Measurements from ENCODE around the gene TTC7B.

GRCh38 chr14:90517076-90517841 is 299.0 kb downstream of the TTC7B start:
- TF ChIP-seq POLR2AphosphoS5 (IDR thresholded peaks at IDR 0.05; ENCODE audit: low read depth) (no peak), EZH2phosphoT487 (IDR thresholded peaks at IDR 0.05; ENCODE audit: unreplicated experiment) (no peak), ZNF331 (CRISPR knock-in tag; IDR thresholded peaks at IDR 0.05; ENCODE audit: low read depth) (no peak), STAT1 (IDR thresholded peaks at IDR 0.05; ENCODE audit: unreplicated experiment) (no peak), NANOG (IDR thresholded peaks at IDR 0.05; ENCODE audit: borderline replicate concordance) (no peak), CREB1 (CRISPR knock-in tag; IDR thresholded peaks at IDR 0.05; ENCODE audit: low read depth) (no peak), REST (IDR thresholded peaks at IDR 0.05; ENCODE audit: unreplicated experiment) (no peak), EZH2 (IDR thresholded peaks at IDR 0.05; ENCODE audit: low read depth, unreplicated experiment) (no peak), JUNB (IDR thresholded peaks at IDR 0.05; ENCODE audit: unreplicated experiment) (no peak)
- TF ChIP-seq, protein P1, sequence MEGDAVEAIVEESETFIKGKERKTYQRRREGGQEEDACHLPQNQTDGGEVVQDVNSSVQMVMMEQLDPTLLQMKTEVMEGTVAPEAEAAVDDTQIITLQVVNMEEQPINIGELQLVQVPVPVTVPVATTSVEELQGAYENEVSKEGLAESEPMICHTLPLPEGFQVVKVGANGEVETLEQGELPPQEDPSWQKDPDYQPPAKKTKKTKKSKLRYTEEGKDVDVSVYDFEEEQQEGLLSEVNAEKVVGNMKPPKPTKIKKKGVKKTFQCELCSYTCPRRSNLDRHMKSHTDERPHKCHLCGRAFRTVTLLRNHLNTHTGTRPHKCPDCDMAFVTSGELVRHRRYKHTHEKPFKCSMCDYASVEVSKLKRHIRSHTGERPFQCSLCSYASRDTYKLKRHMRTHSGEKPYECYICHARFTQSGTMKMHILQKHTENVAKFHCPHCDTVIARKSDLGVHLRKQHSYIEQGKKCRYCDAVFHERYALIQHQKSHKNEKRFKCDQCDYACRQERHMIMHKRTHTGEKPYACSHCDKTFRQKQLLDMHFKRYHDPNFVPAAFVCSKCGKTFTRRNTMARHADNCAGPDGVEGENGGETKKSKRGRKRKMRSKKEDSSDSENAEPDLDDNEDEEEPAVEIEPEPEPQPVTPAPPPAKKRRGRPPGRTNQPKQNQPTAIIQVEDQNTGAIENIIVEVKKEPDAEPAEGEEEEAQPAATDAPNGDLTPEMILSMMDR (conservative IDR thresholded peaks at IDR 0.05; ENCODE audit: low read depth in 2 of 2) = no peak
- TF ChIP-seq, protein P2, sequence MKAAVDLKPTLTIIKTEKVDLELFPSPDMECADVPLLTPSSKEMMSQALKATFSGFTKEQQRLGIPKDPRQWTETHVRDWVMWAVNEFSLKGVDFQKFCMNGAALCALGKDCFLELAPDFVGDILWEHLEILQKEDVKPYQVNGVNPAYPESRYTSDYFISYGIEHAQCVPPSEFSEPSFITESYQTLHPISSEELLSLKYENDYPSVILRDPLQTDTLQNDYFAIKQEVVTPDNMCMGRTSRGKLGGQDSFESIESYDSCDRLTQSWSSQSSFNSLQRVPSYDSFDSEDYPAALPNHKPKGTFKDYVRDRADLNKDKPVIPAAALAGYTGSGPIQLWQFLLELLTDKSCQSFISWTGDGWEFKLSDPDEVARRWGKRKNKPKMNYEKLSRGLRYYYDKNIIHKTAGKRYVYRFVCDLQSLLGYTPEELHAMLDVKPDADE (IDR thresholded peaks at IDR 0.05) = no peak
- TF ChIP-seq, protein P3, sequence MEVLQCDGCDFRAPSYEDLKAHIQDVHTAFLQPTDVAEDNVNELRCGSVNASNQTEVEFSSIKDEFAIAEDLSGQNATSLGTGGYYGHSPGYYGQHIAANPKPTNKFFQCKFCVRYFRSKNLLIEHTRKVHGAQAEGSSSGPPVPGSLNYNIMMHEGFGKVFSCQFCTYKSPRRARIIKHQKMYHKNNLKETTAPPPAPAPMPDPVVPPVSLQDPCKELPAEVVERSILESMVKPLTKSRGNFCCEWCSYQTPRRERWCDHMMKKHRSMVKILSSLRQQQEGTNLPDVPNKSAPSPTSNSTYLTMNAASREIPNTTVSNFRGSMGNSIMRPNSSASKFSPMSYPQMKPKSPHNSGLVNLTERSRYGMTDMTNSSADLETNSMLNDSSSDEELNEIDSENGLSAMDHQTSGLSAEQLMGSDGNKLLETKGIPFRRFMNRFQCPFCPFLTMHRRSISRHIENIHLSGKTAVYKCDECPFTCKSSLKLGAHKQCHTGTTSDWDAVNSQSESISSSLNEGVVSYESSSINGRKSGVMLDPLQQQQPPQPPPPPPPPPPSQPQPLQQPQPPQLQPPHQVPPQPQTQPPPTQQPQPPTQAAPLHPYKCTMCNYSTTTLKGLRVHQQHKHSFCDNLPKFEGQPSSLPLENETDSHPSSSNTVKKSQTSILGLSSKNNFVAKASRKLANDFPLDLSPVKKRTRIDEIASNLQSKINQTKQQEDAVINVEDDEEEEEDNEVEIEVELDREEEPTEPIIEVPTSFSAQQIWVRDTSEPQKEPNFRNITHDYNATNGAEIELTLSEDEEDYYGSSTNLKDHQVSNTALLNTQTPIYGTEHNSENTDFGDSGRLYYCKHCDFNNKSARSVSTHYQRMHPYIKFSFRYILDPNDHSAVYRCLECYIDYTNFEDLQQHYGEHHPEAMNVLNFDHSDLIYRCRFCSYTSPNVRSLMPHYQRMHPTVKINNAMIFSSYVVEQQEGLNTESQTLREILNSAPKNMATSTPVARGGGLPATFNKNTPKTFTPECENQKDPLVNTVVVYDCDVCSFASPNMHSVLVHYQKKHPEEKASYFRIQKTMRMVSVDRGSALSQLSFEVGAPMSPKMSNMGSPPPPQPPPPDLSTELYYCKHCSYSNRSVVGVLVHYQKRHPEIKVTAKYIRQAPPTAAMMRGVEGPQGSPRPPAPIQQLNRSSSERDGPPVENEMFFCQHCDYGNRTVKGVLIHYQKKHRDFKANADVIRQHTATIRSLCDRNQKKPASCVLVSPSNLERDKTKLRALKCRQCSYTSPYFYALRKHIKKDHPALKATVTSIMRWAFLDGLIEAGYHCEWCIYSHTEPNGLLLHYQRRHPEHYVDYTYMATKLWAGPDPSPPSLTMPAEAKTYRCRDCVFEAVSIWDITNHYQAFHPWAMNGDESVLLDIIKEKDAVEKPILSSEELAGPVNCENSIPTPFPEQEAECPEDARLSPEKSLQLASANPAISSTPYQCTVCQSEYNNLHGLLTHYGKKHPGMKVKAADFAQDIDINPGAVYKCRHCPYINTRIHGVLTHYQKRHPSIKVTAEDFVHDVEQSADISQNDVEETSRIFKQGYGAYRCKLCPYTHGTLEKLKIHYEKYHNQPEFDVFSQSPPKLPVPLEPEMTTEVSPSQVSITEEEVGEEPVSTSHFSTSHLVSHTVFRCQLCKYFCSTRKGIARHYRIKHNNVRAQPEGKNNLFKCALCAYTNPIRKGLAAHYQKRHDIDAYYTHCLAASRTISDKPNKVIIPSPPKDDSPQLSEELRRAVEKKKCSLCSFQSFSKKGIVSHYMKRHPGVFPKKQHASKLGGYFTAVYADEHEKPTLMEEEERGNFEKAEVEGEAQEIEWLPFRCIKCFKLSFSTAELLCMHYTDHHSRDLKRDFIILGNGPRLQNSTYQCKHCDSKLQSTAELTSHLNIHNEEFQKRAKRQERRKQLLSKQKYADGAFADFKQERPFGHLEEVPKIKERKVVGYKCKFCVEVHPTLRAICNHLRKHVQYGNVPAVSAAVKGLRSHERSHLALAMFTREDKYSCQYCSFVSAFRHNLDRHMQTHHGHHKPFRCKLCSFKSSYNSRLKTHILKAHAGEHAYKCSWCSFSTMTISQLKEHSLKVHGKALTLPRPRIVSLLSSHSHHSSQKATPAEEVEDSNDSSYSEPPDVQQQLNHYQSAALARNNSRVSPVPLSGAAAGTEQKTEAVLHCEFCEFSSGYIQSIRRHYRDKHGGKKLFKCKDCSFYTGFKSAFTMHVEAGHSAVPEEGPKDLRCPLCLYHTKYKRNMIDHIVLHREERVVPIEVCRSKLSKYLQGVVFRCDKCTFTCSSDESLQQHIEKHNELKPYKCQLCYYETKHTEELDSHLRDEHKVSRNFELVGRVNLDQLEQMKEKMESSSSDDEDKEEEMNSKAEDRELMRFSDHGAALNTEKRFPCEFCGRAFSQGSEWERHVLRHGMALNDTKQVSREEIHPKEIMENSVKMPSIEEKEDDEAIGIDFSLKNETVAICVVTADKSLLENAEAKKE (CRISPR knock-in tag; IDR thresholded peaks at IDR 0.05) = no peak

Data from GM23338 (cell line).